Colonic mucosa (tissue), 4 donors: ENCODE data around the gene OMA1. TPM values are rescaled to one million over a fixed set of nuclear protein-coding genes. Genes with fewer than 3 reads are reported as not detected.

Source experiments
- DNase-seq: peaks from one replicate; pipeline ENCODE4 v3.0.0-alpha.2; 2020
- H3K27ac ChIP-seq: fragments of 200-600 bp; one replicate; pipeline ENCODE4 v1.8.0; 2021
- H3K27me3 ChIP-seq: fragments of 200-600 bp; one replicate; pipeline ENCODE4 v1.8.0; 2021
- H3K36me3 ChIP-seq: fragments of 200-600 bp; one replicate; pipeline ENCODE4 v1.8.0; 2021
- H3K4me1 ChIP-seq: fragments of 200-600 bp; one replicate; pipeline ENCODE4 v1.8.0; 2021; ENCODE audit warnings: mild to moderate bottlenecking
- H3K4me3 ChIP-seq: fragments of 200-600 bp; one replicate; pipeline ENCODE4 v1.8.0; 2021
- H3K9ac ChIP-seq, 2 donors: one replicate each; pipeline ENCODE4 v1.7.0; 2013; ENCODE audit warnings: control low read depth in 2 of 2, low read depth in 2 of 2, low read length in 2 of 2
- H3K9me3 ChIP-seq: fragments of 200-600 bp; one replicate; pipeline ENCODE4 v1.8.0; 2021
- CTCF ChIP-seq: fragments of 200-600 bp; IDR thresholded peaks from one replicate; pipeline ENCODE4 v1.8.0; 2022; ENCODE audit warnings: antibody characterized with exemption, mild to moderate bottlenecking
- intact Hi-C: fragments of 100-400 bp; cut with DNase I; formaldehyde crosslinking; loops from one replicate; pipeline ENCODE4 v1.14.1; 2022
- total RNA-seq, 2 donors: library from RNA; stranded (reverse); fragmentation: NEBNext Ultra II Directional in 1 of 2; extraction: Animal tissue kit (Norgen Biotek cat#: 25700) in 1 of 2; gene quantifications; one replicate each; pipeline ENCODE4 v1.2.1, GENCODE V29; 2021
- donor health status: healthy.
- donor health status: DM: no; HTN: no; CAD: no.
- donor health status: DM: no; HTN: no; CAD: no.

Gene OMA1
- total RNA-seq, 2 donors from 2014 or later: 30.4 to 32.3 TPM

- H3K36me3 ChIP-seq: no peaks in the 10 kb centered on the region
- H3K27ac ChIP-seq: no peak overlapping the region
- TF ChIP-seq CTCF: no peak
- no peak overlapping the region for H3K4me3 ChIP-seq
- no peaks in the 10 kb centered on the region for H3K27me3 ChIP-seq
- H3K9ac ChIP-seq: no peak overlapping the region
- H3K9me3 ChIP-seq: no peaks in the 10 kb centered on the region
- DNase-seq: no peak
- intact Hi-C loops: no loop called here
- no peaks in the 10 kb centered on the region for H3K4me1 ChIP-seq
These were observed 37.9 kb downstream of the OMA1 start for GRCh38 chr1:58508629-58509028.

- H3K36me3 ChIP-seq: no peaks in the 10 kb centered on the region
- no peak for TF ChIP-seq CTCF
- intact Hi-C loops: no loop called here
- no peak overlapping the region for H3K27ac ChIP-seq
- H3K9ac ChIP-seq: no peak overlapping the region
- H3K4me1 ChIP-seq: no peaks in the 10 kb centered on the region
- H3K27me3 ChIP-seq: no peaks in the 10 kb centered on the region
- H3K4me3 ChIP-seq: no peak overlapping the region
- DNase-seq: no peak
- H3K9me3 ChIP-seq: no peaks in the 10 kb centered on the region
These were observed 41.2 kb downstream of the OMA1 start for GRCh38 chr1:58505286-58505685.

GRCh38 chr1:58502519-58502918 is 44.0 kb downstream of the OMA1 start:
- no peaks in the 10 kb centered on the region for H3K4me1 ChIP-seq
- no peaks in the 10 kb centered on the region for H3K9me3 ChIP-seq
- TF ChIP-seq CTCF: no peak
- H3K36me3 ChIP-seq: no peaks in the 10 kb centered on the region
- H3K9ac ChIP-seq: no peak overlapping the region
- no peak overlapping the region for H3K27ac ChIP-seq
- intact Hi-C loops: no loop called here
- no peak overlapping the region for H3K4me3 ChIP-seq
- no peak for DNase-seq
- H3K27me3 ChIP-seq: no peaks in the 10 kb centered on the region

- Histone ChIP-seq H3K4me1 (no peaks in the 10 kb centered on the region), H3K9me3 (no peaks in the 10 kb centered on the region), H3K36me3 (no peaks in the 10 kb centered on the region), H3K9ac (no peak overlapping the region), H3K27me3 (no peaks in the 10 kb centered on the region), H3K4me3 (no peak overlapping the region), H3K27ac (no peak overlapping the region)
- intact Hi-C loops: no loop called here
- DNase-seq: no peak
- TF ChIP-seq CTCF: no peak
These were observed 46.5 kb downstream of the OMA1 start for GRCh38 chr1:58500043-58500442.

- intact Hi-C loops: no loop called here
- no peak for DNase-seq
These were observed 49.0 kb downstream of the OMA1 start for GRCh38 chr1:58497499-58497898.

More at GRCh38 chr1:58497499-58497898, 49.0 kb downstream of the OMA1 start:
- no peaks in the 10 kb centered on the region for H3K9me3 ChIP-seq
- no peak for TF ChIP-seq CTCF
- no peaks in the 10 kb centered on the region for H3K36me3 ChIP-seq
- no peak overlapping the region for H3K27ac ChIP-seq
- no peaks in the 10 kb centered on the region for H3K27me3 ChIP-seq
- H3K4me3 ChIP-seq: no peak overlapping the region
- no peak overlapping the region for H3K9ac ChIP-seq
- no peaks in the 10 kb centered on the region for H3K4me1 ChIP-seq
